C1 segment of cervical spinal cord (tissue), 14 donors: Measurements from ENCODE around the gene CIB4.

Experiments used
- DNase-seq, 14 donors: peaks; one replicate each; lab custom pipeline; 2025; lab: John Stamatoyannopoulos, UW

Gene CIB4

DNA sequence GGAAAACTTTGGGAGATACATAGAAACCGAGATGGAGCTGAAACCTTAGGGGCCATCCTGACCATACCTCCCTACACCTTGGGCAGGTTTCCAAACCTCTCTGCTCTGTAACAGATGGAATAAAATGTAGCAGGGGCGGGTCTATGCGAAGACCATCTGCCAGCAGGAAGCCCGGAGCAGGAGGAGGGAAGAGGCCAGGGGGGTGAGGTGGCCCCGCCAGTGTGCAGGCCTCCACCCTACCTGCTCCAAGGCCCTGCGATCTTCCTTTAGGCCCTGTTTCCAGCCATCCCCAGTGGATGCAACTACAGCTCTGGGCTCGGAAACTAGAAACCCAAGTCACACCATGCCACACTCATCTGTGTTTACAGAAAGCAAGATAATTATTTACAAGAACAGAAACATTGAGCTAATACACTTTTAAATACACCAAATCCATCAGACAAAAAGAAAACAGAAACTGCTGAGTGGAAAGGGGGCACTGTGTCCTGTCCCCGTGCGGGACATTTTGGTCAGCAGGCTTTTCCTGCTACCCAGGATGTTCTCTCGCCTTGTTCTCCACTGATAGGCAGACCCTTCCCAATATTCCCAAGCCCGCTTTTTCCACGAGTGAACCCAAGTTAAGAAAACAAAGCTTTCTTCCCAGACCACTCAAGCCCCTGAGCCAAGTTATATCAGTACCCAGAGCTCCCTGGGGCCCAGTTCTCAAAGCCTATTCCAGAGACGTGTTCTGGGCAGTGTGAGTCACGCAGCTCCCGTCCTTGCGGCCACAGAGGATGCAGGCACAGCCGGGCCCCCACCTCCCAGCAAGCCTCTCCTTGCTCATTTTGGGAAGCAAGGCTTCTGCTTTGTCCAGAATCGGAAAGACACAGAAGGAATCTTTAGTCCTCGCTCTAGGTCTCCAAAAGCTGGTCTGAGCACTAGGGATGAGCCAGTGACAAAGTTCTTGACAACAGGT is 17.3 kb downstream of the CIB4 start:
- DNase-seq, result peak in 1 of 14 donors; percentile 10

DNA sequence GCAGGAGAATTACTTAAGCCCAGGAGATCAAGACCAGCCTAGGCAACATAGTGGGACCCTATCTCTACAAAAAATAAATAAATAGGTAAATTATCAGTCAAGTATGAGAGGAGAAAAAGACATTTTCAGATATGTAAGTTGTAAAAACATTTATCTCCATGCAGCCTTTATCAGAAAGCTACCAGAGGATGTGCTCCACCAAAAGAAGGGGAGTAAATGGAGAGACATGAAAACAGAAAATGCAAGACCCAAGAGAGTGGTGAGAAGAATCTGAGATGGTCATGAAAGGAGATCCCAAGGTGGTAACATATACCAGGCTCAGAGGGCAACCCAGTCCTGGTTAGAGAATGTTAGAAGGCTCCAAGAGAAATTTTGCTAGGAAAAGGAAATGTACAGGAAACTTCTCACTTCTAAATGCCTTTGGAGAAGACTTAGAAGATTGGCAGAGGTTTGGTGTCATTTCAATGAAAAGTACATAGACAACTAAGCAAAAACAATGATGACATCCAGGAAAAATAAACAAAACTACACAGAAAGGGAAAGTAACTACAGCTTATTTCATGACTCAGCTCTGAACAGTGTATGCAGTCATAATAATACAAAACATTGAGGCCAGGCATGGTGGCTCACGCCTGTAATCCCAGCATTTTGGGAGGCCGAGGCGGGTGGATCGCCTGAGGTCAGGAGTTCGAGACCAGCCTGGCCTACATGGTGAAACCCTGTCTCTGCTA is 19.5 kb downstream of the CIB4 start:
- DNase-seq, result no peak

DNA sequence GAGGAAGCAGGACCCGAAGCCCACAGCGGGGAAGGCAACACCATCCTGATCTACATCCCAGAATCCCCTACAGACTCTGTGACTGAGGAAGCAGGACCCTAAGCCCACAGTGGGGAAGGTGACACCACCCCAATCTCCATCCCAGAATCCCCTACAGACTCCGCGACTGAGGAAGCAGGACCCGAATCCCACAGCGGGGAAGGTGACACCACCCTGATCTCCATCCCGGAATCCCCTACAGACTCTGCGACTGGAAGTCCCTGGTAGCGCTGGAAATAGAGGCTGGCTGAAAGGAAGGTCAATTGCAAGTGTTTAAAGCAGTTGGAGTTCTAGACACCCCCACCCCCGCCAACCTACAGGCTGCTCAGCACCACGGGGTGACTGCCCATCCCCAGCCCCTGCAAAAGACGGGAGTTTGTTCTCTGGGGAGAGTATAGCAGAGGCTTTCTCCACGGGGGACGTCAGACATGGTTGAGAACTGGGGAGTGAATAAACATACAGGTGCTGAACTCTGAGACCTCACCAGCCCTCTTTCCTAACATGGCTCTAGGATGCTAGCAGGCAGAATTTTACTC is 21.0 kb downstream of the CIB4 start:
- no peak for DNase-seq

DNA sequence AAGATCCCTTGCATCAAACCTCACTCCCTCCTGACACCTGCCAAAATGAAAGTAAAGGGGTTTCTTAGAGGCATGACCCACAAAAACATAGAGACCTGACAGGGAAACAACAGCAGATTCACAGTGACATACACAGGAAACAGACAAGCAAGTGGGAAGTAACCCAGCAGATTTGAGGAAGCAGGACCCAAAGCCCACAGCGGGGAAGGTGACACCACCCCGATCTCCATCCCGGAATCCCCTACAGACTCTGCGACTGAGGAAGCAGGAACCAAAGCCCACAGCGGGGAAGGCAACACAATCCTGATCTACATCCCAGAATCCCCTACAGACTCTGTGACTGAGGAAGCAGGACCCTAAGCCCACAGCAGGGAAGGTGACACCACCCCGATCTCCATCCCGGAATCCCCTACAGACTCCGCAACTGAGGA is 21.6 kb downstream of the CIB4 start:
- DNase-seq, result no peak

DNA sequence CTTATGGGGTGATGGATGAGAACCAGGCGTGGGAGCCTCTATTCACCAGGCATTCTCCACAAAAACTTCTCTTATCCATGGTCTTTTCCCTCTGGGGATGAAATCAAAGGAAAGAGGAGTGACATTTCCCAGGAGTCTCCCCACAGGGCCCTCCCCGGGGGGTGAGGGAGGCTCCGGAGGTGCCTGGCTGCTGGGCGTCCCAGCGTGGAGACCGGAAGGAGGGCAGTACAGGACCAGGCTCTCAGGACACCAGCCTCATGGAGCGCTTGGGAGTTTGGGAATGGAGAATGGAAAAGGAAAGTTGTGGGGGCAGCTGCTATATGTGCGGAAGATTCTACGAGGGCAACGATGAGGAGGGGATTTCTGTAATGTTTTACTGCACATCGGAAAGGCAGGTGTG is 22.1 kb downstream of the CIB4 start:
- DNase-seq, result no peak

DNA sequence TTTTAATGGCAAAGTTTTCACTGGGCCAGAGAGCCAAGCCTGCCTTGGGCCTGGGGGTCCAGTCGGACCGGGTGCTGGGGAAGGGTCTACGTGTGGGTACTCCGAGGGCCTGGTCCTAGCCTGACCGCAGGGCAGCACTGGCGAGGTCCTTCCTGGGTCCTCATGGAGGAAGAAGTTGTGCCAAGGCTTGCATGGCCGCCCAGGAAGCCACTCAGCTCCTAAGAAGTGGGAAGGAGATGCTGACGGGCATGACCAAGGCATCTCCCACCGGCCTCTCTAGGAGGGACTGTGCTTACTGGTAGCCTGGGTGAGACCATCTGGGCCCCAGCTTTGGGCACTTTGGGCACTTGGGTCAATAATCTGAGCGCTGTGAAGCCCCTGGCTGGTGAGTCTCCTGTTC is 22.6 kb downstream of the CIB4 start:
- no peak for DNase-seq

DNA sequence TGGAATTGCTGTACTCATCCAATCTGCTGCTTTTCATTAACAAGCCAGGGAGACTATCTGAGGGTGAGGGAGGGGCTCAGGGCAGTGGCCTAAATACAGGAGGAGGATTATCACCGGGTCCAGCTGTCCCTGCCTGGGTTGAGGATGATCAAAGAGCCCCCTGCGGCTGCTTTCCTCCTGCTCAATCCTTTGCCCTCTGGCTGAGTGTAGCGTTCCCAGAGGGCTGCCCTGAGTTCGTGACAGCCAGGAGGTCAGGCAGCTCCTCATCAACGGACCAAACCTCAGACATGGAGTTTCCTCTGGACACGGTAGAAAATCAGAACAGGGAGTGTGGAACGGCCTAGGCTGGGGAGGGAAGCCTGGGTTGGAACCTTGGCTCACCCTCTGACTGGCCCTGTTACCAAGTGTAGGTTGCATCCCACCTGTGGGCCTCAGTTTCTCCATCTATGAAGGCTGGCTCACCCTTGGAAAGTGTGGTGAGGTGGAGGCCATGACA is 23.5 kb downstream of the CIB4 start:
- DNase-seq, result no peak

DNA sequence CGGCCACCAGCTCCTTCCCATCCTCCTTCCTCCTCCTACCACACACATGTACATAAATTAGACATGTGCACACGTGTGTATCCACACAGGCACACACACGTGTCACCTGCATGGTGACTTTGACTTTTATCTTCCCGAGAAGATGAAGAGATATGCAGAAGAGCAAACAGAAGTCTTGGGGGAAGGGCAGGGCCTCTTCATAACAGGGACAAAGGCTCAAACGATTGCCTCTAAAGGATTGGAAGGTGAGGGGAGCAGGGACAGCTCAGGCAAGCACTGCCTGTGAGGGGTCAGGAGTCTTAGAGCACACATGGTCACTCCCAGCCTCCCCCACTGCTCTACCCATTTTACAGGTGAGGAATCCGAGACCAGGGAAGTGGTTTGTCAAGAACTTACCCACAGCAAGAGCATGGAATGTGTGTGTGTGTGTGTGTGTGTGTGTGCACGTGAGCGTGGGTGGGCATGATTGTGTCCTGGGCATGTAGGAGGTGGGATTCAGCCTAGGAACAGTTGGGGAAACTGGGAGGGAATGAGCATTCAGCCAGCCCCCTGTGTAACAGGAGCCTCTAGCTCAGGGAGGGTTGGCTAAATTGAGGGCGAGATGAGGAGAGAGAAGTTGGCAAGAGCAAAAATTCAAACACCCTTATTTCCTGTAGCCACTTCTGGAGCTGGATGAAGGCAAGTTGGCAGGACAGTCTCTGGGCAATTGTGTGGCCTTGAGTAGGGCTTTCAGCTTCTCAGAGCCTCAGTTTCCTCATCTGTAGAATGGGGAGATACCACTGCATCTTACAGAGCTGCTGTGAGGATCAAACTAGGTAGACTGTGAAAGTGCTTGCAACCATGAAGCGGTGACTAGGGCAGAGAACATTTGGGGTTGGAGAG is 24.2 kb downstream of the CIB4 start:
- no peak for DNase-seq

DNA sequence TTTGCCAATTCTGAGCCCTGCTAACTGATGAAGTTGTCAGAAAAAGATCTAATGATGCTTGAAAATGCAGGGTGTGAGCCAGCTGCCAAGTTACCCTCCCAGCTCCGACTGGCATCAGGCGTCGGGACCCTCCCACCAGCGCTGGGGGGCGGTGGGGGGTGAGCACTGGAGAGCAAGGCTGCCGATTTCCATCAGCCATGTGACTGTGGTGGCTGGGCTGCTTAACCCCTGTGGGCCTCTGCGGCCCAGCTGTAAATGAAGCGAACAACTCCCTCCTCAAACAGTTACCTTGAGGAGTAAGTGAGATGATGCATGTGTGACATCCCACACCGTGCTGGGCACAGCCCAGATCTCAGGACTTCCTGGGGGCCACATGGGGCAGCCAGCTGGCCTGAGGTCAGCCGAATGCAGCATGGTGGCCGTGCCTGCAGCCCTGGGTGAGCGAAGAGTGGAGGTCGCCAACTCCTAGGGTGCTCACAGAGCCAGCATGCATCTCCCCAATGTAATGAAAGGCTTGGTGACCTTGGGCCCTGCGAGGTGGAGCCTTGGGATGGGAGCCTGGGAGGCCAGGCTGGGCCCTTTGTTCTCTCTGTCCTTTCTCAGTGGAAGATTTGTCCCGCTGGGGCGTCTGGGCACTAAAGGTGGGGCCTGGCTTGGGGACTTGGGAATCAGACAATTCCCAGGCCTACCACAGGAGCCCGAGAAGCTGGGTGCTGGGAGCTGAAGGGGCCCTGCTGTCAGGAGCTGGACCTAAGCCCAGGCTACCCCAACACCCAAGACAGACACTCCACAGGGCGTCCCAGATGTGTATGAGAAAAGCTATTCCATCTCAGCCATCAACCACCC is 25.1 kb downstream of the CIB4 start:
- peak in 4 of 14 donors; percentile 26 to 64 (median 45) for DNase-seq

DNA sequence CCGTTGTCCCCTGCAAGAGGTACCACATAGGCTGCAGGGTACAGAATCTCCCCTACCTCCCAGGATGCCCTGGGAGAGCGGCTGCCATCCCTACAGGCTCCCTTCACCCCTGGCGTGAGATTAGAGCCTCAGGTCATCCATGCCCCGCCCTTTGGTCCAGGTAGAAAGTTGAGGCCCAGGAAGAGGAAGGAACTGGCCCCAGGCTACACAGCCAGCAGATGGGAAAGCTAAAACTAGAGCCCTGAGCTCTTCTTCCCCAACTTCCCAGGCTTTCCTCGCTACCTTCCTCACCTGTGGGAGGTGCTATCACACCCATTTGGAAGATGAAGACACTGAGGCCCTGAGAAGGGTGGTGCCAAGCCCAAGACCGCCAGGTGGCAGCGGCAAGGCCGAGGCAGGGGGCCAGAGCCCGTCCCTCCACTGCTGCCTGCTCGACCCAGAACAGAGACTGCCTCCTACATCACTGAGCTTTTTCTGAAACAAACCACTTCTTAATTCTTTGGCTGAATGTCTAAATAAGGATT is 25.8 kb downstream of the CIB4 start:
- DNase-seq, result peak in 2 of 14 donors; percentile 48 to 64

DNA sequence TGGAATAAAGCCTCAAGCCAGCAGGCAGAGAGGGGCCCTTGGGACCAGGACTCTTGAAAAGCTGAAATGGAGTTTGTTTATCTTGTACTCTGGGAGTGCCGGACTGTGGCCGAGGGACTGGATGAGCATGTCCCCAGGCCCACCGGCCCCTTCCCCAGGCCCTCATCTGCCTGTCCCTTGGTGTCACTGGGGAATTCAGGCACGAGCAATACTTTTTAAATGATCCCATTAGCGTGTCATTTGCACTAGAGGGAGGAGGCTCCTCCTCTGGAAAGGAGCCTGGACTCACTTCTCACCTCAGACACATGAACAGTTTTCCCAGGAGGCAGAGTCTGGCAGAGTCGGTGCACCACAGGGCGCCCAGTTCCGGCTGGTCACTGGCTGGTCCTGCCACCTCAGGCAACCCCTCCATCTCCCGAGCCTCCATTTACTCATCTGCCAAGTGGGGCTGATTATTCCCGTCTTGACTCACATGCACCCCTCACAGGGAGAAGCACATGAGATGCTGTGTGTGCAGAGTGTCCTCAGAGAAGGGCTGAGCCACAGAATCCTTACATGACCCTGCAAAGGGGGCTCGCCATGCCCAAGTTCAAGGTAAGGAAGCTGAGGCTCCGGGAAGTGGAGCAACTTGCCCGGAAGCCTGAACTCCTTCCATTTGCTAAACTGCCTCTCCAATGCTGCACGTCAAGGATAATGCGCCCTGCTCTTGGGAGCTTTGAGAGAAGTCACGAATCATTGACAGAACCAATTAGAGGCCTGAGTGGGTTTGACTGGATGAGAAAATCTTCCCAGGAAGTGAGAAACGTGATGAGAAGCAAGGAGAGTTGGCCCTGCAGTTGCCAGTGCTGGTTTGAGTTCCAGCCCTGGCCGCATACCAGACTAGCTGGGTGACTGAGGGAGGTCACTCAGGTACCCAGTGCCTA is 26.7 kb downstream of the CIB4 start:
- DNase-seq, result no peak

DNA sequence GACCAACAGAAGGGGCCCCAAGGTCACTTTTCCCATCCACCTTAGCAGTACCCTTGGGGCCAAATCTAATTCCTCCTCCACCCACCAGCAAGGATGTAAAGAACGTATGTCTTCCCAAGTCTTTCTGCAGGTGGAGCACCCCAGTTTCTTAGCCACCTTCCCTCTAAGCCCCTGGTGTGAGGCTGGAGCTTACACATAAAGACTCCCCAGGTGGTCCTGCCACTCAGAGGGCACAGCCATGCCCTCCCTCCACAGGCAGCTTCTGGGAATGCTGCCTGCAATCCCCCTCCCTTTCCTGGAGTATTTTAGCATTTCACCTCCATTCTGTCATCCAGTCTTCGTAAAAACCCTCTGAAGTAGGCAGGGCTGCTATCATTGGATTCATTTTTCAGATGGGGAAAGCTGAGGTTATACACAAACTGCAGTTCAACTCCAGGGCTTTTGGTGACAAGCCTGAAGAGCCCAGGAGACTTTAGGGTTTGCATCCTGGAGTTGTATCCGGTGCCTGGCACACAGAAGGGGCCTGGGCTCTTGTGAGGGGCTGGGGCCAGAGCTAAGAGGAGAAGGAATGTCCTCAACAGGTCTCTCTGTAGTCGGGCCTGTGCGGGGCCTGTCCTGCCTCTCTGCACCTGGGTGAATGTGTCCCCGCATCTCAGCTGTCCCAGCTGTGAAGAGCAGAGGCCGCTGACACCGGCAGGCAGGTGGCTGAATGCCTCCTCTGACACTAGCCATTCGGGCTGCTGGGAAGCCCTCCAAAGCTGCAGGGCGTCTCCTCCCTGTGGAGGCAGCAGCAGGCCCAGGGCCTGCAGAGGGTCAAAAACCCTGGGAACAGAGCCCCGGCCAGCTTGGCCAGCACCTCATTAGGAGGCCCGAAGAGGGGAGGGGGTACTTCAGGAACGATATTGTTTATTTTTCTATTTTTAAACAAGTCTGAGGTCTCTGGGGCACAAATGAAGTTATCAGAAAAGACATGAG is 27.6 kb downstream of the CIB4 start:
- DNase-seq, result peak in 3 of 14 donors; percentile 8 to 24 (median 20)

DNA sequence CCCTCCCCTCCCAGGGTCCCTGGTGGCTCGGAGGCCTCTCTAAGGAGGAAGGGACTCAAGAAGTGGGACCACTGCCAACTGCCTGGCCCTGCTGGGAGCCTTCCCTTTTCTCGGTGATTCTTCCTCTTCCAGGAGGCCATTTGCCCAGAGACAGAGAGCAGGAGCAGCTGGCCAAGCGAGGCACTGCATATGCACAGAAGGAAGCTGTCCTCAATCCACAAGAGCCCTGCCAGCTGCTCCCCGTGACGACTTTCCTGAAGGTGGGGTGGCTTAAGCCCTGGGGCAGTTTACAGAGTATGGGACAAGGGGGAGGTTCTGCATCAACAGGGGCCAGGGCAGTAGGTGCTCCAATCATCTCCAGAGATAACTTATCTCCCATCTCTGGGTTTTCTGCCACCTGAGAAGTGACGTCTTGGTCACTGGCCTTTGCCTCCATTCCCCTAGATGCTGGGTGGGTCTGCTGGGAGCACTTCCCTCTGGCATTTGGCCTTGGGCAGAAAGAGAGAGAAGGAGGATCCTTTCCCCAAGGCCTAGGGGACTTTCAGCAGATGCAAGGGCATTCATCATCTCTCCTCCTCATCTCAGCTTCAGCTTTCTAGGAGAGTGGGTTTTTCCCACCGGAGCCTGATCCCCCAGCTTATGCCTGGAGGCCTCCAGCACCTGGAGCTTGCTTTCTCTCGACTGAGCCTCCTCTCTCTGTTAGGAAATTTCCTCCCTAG is 28.5 kb downstream of the CIB4 start:
- peak in 9 of 14 donors; percentile 6 to 72 (median 44) for DNase-seq

DNA sequence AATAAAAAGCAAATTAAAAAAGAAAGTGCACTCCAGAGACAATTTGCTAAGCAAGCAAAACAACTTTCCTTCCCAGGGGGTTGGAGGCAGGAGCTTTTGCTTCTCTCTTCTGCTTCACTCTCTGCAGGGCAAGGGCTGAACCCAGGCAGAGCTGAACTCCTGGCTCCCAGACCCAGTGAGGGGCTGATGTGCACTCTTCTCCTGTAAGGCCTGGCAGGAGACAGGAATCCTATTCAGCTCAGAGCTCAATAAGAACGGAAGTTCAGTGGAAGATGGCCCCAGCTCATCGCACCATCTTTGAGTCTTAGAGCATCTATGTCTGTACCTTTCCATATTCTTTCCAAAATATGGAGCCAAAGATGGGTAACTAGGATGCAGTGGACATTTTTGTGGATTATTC is 29.1 kb downstream of the CIB4 start:
- no peak for DNase-seq

DNA sequence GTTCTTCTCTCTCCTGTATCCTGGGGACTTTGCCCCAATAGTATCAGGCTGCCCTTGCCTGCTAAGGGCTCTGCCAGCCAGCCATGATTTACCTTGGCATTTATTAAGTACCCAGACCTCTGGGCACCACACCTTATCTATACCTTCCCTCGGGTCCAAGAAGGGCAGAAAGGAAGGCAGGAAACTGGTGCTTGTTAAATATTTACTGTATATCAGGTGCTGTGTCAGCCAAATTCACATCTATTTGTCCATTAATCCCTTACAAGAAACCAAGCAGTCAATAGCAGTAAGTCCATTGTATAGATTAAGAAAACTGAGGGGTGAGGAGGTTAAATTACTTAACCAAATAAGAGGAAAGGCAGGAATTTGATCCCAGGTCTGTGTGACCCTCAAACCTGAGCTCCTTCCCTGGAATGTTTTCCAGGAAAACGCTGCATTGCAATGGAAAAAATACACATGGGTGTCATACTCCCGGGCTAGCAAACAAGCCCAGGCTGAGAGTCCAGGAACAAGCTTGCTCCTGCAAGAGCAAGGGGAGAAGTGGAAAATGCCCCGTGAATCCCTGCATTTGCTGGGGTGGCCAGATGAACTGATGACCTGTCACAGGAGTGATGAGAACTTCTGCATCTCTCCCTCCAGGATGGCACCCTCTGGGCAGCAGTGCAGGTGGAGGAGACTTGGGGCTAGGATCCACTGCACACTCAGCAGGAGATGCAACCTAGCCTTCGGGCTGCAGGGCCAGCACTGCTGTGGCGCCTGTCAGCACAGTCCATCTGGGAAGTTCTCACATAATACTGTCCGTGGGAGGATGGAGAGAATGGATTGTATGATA is 30.4 kb downstream of the CIB4 start:
- DNase-seq, result no peak

DNA sequence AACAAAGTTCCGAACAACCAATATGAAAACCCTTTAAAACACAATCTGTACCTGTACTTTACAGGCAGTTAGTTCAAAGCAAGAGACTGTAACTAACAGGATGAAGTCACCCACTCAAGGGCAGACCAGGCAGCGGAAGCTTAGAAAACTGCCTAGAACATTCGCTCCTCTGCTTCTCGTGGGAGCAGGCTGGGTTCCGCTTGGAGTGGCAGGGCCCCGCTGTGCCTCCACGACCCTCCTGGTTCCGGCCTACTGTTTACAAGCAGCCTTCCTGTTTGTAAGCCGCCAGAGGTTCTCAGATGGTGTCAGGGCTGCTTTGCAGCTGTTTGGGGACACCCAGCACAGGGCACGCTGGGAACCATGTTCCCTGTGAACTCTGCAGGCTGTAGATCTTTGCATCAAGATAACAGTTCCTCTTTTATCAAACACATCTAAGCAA is 31.3 kb downstream of the CIB4 start:
- no peak for DNase-seq
